Measurements from ENCODE around the gene RPUSD1. TPM values are rescaled to one million over a fixed set of nuclear protein-coding genes. Genes with fewer than 3 reads are reported as not detected.
"Not testable (repeated sequence)": the region's sequence is repeated elsewhere in the genome, so short reads cannot be mapped to it uniquely, and the experiment has no call there.

Gene RPUSD1
- polyA plus RNA-seq, 1 donor, result 18.0 TPM

DNA sequence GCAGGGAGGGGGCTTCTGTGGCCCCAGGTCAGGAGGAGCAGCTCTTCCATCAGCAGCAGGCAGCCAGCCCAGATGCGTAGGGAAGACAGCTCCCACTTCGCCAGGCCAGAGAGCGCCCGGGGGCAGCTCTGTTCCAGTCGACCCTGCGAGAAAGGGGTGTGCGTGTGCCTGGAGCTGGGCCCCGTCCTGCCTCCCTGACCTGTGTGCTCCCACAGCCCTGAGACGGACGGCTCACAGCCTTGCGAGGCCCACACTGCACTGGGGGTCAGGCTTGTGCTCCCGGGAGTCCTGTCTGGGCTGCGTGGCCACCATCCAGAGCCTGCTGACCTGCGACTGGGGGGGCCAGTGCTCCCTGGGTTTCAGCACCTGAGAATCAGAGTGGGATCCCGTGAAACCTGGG, 28.1 kb downstream of the RPUSD1 start:
- Histone ChIP-seq H3K27me3 (ENCODE audit: control insufficient read depth, insufficient read depth, low read length) (peaks cover 2% of the 10 kb centered on the region), H3K9me3 (ENCODE audit: control insufficient read depth, low read depth, low read length) (peaks cover 3% of the 10 kb centered on the region), H3K4me3 (ENCODE audit: low read length) (no peak overlapping the region), H3K36me3 (ENCODE audit: control insufficient read depth, insufficient read depth, low read length) (no peaks in the 10 kb centered on the region), H3K4me1 (ENCODE audit: control insufficient read depth, insufficient read depth, low read length) (peaks cover 25% of the 10 kb centered on the region), H3K27ac (ENCODE audit: low read length) (no peak overlapping the region)
- no peak for DNase-seq
- WGBS (ENCODE audit: insufficient coverage, low lambda C conversion rate), result no CpG with 5 or more reads among the region's 15 CpGs

DNA sequence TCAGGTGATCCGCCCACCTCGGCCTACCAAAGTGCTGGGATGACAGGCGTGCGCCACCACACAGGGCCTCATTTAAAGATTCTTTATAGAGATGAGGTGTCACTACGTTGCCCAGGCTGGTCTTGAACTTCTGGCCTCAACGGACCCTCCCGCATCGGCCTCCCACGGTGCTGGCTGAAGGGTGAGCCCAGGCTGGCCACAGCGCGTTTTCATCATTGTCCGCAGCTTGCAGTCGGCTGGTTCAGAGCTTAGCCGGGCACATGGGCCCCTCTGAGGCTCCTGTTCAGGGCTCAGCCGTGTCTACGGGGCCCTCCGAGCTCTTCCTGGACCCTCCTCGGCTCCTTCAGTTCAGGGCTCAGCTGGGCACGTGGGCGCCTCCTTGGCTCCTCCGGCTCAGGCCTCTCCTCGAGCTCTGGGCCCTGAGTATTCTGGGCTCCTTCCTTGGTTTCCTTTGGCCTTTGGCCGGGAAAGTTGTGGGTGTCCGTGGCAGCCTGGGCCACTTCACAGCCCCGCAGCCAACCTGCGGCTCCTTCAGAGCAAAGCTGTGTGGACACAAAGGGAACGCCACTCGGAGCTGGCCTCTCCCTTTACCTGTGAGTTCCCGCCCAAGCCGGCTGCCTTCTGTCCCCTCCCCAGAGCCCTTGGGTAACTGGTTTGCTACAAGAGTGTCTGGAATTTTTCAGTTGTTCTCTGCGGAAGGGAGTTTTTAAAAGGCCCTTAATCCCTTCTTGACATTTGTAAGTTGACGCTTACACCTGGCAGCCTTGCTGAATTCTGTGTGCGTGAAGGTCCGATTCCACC, 28.9 kb downstream of the RPUSD1 start:
- Histone ChIP-seq H3K4me1 (ENCODE audit: control insufficient read depth, insufficient read depth, low read length) (peaks cover 25% of the 10 kb centered on the region), H3K27ac (ENCODE audit: low read length) (no peak overlapping the region), H3K4me3 (ENCODE audit: low read length) (no peak overlapping the region), H3K9me3 (ENCODE audit: control insufficient read depth, low read depth, low read length) (peaks cover 3% of the 10 kb centered on the region), H3K27me3 (ENCODE audit: control insufficient read depth, insufficient read depth, low read length) (peaks cover 2% of the 10 kb centered on the region), H3K36me3 (ENCODE audit: control insufficient read depth, insufficient read depth, low read length) (no peaks in the 10 kb centered on the region)
- peak in 1 of 2 donors; percentile 22 for DNase-seq
- WGBS (ENCODE audit: insufficient coverage, low lambda C conversion rate), result 100% methylated on average over 1 of the region's 34 CpGs

DNA sequence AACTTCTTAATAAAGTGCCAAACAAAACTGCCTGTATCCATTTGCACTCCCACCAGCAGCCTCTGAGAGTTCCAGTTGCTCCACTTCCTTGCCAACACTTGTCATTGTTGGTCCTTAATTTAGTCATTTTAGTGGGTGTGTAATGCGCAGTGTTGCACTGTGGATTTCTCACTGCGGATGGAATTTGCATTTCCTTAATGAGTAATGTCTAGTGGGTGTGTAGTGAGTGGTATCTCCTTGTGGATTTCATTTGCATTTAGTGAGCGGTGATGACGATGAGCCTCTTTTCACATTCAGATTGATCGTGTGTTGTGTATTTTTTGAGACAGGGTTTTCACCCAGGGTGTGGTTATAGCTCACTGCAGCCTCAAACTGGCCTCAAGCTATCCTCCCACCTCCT, 31.8 kb downstream of the RPUSD1 start:
- Histone ChIP-seq H3K4me1 (ENCODE audit: control insufficient read depth, insufficient read depth, low read length) (peaks cover 15% of the 10 kb centered on the region), H3K9me3 (ENCODE audit: control insufficient read depth, low read depth, low read length) (peaks cover 3% of the 10 kb centered on the region), H3K27me3 (ENCODE audit: control insufficient read depth, insufficient read depth, low read length) (peaks cover 8% of the 10 kb centered on the region), H3K36me3 (ENCODE audit: control insufficient read depth, insufficient read depth, low read length) (no peaks in the 10 kb centered on the region), H3K27ac (ENCODE audit: low read length) (no peak overlapping the region), H3K4me3 (ENCODE audit: low read length) (no peak overlapping the region)
- DNase-seq, result no peak
- WGBS (ENCODE audit: insufficient coverage, low lambda C conversion rate), result no CpG with 5 or more reads among the region's 5 CpGs

DNA sequence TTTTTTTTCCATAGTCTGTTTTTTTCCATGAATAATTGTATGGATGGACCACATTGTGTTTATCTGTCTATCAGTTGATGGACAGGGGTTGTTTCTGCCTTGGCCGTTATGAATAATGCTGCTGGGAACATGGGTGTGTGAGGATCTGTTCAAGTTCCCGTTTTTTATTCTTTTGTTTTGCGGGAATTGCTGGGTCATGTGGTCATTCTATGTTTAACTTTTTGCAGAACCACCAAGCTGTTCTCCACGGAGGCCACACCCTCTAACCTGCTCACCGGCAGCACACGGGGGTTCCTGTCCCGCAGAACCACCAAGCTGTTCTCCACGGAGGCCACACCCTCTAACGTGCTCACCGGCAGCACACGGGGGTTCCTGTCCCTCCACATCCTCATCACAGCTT, 33.5 kb downstream of the RPUSD1 start:
- DNase-seq, result no peak
- Histone ChIP-seq H3K9me3 (ENCODE audit: control insufficient read depth, low read depth, low read length) (no peaks in the 10 kb centered on the region), H3K27me3 (ENCODE audit: control insufficient read depth, insufficient read depth, low read length) (peaks cover 15% of the 10 kb centered on the region), H3K27ac (ENCODE audit: low read length) (no peak overlapping the region), H3K4me1 (ENCODE audit: control insufficient read depth, insufficient read depth, low read length) (peaks cover 5% of the 10 kb centered on the region), H3K4me3 (ENCODE audit: low read length) (no peak overlapping the region), H3K36me3 (ENCODE audit: control insufficient read depth, insufficient read depth, low read length) (no peaks in the 10 kb centered on the region)
- no CpG with 5 or more reads among the region's 11 CpGs for WGBS (ENCODE audit: insufficient coverage, low lambda C conversion rate)

DNA sequence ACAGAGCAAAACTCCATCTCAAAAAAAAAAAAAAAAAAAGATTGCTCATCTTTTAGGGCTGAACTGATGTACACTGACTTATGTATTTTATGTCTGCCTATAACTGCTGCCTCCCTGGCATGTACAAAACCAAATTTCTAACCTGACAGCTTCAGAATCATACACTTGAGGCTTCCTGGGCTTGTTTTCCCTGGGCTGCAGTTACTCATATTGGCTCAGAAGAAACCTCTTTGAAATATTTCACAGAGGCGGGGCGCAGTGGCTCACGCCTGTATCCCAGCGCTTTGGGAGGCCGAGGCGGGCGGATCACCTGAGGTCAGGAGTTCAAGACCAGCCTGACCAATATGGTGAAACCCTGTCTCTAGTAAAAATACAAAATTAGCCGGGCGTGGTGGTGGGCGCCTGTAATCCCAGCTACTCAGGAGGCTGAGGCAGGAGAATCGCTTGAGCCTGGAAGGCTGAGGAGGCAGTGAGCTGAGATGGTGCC, 34.0 kb downstream of the RPUSD1 start:
- WGBS (ENCODE audit: insufficient coverage, low lambda C conversion rate), result no CpG with 5 or more reads among the region's 11 CpGs
- not testable (repeated sequence) for DNase-seq; H3K4me1 ChIP-seq (ENCODE audit: control insufficient read depth, insufficient read depth, low read length); H3K27ac ChIP-seq (ENCODE audit: low read length); H3K4me3 ChIP-seq (ENCODE audit: low read length); H3K9me3 ChIP-seq (ENCODE audit: control insufficient read depth, low read depth, low read length); H3K36me3 ChIP-seq (ENCODE audit: control insufficient read depth, insufficient read depth, low read length)
- H3K27me3 ChIP-seq (ENCODE audit: control insufficient read depth, insufficient read depth, low read length), result peaks cover 15% of the 10 kb centered on the region

DNA sequence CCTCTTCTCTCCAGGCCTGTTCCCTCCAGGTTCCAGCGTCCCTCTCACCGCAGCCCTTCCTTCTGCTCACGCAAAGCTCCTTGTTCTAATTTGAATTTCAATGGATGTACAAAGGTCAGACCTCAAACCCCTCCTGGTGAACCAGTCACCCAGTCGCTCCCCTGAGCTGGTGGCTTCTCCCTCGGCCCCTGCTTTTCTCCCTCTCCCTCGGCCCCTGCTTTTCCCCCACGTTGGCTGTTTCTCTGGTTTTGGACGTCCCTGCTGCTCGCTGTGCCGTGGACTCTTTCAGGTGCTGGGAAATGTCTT, 36.2 kb downstream of the RPUSD1 start:
- H3K36me3 ChIP-seq (ENCODE audit: control insufficient read depth, insufficient read depth, low read length), result no peaks in the 10 kb centered on the region
- H3K4me3 ChIP-seq (ENCODE audit: low read length), result no peak overlapping the region
- no CpG with 5 or more reads among the region's 10 CpGs for WGBS (ENCODE audit: insufficient coverage, low lambda C conversion rate)
- H3K27me3 ChIP-seq (ENCODE audit: control insufficient read depth, insufficient read depth, low read length), result peaks cover 15% of the 10 kb centered on the region
- no peaks in the 10 kb centered on the region for H3K4me1 ChIP-seq (ENCODE audit: control insufficient read depth, insufficient read depth, low read length)
- no peak overlapping the region for H3K27ac ChIP-seq (ENCODE audit: low read length)
- no peaks in the 10 kb centered on the region for H3K9me3 ChIP-seq (ENCODE audit: control insufficient read depth, low read depth, low read length)
- peak in 1 of 2 donors; percentile 48 for DNase-seq

DNA sequence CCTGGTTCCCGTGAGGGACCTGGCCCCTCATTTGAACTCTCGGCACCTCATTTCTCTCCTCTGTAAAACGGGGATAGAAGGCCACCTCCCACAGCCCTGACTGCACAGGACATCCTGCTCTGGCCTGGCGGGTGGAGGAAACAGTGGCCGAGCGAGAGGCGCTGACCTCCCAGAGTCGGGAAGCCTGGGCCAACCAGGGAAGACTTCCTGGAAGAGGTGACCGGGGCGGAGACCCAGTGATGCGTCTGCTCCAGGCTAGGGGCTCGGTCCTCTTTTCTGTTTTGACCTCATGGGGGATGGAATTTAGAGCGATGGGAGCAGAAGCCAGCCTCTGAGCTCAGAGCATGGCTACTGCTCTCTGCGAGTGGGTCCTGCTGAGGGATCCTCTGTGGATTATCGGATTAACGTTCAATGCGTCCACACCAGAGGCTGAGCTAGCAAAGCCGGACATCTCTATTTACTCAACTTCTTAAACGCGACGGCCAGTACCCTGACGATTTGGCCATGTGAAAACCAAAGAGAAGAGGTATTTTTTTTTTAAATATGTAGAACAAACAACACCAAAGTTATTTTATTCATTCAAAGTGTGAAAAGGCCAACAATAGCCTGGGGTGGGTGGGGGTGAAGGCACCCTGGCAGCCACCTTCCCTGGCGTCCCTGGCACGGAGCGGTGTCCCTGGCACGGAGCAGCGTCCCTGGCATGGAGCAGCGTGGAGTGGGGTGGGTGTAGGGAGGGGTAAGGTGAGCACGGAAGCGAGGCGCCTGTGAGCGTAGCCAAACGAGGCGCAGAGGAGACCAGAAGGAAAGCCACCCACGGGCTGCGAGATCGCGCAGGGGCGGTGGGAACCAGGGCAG, 36.8 kb downstream of the RPUSD1 start:
- no peak for DNase-seq
- Histone ChIP-seq H3K27ac (ENCODE audit: low read length) (no peak overlapping the region), H3K9me3 (ENCODE audit: control insufficient read depth, low read depth, low read length) (no peaks in the 10 kb centered on the region), H3K4me3 (ENCODE audit: low read length) (no peak overlapping the region), H3K36me3 (ENCODE audit: control insufficient read depth, insufficient read depth, low read length) (no peaks in the 10 kb centered on the region), H3K4me1 (ENCODE audit: control insufficient read depth, insufficient read depth, low read length) (no peaks in the 10 kb centered on the region), H3K27me3 (ENCODE audit: control insufficient read depth, insufficient read depth, low read length) (peaks cover 14% of the 10 kb centered on the region)
- WGBS (ENCODE audit: insufficient coverage, low lambda C conversion rate), result no CpG with 5 or more reads among the region's 39 CpGs

DNA sequence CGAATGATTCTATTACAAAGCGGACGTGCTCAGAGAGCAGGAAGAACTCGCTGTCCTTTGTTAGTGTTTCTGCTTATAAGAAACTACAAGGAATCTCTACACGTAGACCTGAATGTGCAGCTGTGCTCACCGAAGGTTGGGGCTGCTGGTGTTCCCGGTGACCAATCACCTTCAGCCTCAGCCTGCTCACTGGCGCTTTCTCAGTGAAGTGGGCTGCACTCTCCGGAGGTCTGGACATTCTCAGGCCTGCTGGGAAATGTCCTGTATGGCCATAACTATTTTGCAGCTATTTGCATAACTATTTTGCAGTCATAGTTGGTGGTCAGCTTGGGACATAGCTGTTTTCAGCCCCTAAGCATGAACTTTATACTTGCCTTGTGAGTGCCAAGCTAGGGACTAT, 37.7 kb downstream of the RPUSD1 start:
- H3K27ac ChIP-seq (ENCODE audit: low read length), result no peak overlapping the region
- H3K4me3 ChIP-seq (ENCODE audit: low read length), result no peak overlapping the region
- no peaks in the 10 kb centered on the region for H3K9me3 ChIP-seq (ENCODE audit: control insufficient read depth, low read depth, low read length)
- no CpG with 5 or more reads among the region's 9 CpGs for WGBS (ENCODE audit: insufficient coverage, low lambda C conversion rate)
- H3K4me1 ChIP-seq (ENCODE audit: control insufficient read depth, insufficient read depth, low read length), result no peaks in the 10 kb centered on the region
- H3K27me3 ChIP-seq (ENCODE audit: control insufficient read depth, insufficient read depth, low read length), result peaks cover 13% of the 10 kb centered on the region
- no peaks in the 10 kb centered on the region for H3K36me3 ChIP-seq (ENCODE audit: control insufficient read depth, insufficient read depth, low read length)
- DNase-seq, result no peak

DNA sequence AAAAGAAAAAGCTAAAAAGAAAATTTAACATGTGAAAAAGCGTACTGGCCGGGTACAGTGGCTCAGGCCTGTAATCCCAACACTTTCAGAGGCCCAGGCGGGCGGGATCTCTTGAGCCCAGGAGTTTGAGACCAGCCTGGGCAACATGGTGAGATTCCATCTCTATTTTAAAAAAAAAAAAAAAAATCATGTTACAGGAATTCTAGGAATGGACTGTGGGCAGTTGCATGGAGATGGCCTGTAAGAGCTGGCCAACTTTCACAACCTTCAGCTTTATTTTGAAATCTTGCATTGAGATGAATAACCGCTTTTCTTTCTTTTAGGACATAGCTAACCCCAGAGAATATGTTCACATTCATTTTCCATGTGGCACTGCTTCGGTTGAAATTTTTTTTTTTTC, 39.2 kb downstream of the RPUSD1 start:
- Histone ChIP-seq H3K9me3 (ENCODE audit: control insufficient read depth, low read depth, low read length) (no peaks in the 10 kb centered on the region), H3K27me3 (ENCODE audit: control insufficient read depth, insufficient read depth, low read length) (peaks cover 13% of the 10 kb centered on the region), H3K36me3 (ENCODE audit: control insufficient read depth, insufficient read depth, low read length) (no peaks in the 10 kb centered on the region), H3K4me1 (ENCODE audit: control insufficient read depth, insufficient read depth, low read length) (no peaks in the 10 kb centered on the region), H3K27ac (ENCODE audit: low read length) (no peak overlapping the region), H3K4me3 (ENCODE audit: low read length) (no peak overlapping the region)
- 100% methylated on average over 2 of the region's 6 CpGs for WGBS (ENCODE audit: insufficient coverage, low lambda C conversion rate)
- DNase-seq, result no peak

DNA sequence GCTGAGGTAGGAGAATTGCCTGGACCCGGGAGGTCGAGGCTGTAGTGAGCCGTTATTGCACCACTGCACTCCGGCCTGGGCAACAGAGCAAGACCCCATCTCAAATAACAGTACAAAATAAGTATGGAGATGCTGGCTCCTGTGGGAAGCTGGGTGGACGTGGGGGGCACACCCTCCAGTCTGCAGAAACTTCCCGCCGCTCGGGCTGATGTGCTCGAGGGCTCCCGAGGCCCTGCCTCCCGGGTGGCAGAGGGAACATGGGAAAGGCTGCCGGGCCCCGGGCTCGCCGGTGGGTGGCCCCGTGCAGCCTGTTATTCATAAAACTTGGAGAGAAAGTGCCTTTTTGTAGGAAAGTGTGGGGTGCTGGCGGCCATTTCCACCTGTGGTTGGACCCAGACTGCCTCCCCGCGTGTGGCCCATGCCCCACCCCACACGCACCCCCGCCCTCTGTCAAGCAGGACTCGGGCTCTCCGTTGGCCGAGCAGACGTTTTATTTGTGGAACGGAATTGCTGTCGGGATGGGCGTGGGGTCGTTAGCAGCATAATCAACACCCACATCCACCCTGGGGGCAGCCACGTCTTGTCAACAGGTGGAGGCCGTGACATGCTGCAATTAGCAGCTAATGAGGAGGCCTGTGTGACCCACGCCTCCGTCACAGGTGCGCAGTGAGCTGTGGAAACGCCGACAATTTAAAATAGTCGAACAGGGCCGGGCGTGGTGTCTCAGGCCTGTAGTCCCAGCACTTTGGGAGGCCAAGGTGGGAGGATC, 40.0 kb downstream of the RPUSD1 start:
- no peaks in the 10 kb centered on the region for H3K4me1 ChIP-seq (ENCODE audit: control insufficient read depth, insufficient read depth, low read length)
- no peak overlapping the region for H3K27ac ChIP-seq (ENCODE audit: low read length)
- no peak for DNase-seq
- H3K9me3 ChIP-seq (ENCODE audit: control insufficient read depth, low read depth, low read length), result no peaks in the 10 kb centered on the region
- H3K27me3 ChIP-seq (ENCODE audit: control insufficient read depth, insufficient read depth, low read length), result peaks cover 13% of the 10 kb centered on the region
- no peaks in the 10 kb centered on the region for H3K36me3 ChIP-seq (ENCODE audit: control insufficient read depth, insufficient read depth, low read length)
- no CpG with 5 or more reads among the region's 39 CpGs for WGBS (ENCODE audit: insufficient coverage, low lambda C conversion rate)
- H3K4me3 ChIP-seq (ENCODE audit: low read length), result no peak overlapping the region

Data from large intestine (tissue), 3 donors.